ENCODE data around the gene NFIX.
"Not testable (repeated sequence)": the region's sequence is repeated elsewhere in the genome, so short reads cannot be mapped to it uniquely, and the experiment has no call there.

The NFIX gene
- 1.6 to 8.5 (median 4.1) reads per million in 4 experiments for total RNA-seq

DNA sequence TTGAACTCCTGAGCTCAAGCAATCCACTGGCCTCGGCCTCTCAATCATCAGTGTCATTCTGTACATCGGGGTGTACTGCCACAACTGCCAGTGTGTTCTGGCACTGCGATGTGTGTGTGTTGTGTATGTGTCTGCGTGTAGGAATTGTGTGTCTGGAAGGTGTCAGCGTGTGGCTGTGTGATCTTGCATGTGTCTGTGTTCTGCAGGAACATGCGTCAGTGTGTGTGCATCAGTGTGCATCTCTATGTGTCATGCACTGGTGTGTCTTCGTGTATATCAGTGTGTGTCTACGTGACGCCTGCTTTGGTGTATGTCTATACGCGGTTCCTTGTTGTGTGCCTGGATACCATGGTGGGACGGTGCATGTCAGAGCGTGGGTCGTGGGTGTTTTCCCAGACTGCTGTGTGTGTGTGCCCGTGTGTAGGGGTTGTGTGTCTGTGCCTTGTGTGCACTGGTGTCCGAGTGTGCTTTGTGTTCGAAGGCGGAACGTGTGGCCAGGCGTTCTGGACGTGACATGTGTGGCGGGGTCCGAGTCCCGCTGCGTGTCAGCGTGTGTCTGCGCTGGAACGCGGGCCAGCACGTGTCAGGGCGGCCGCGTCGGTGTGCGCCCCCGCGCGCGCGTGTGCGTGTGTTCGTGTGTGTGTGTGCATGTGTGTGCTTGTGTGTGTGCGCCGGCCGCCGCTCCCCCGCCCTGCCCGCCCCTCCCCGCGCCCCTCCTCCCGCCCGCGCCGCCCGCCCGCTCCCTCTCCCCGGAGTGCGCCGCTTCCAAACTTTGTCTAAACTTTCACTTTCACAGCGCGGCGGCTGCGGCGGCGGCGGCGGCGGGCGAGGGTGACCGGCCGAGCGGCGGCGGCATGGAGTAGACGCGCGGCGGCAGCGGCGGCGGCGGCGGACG, at the start of gene NFIX:
Gene NFIX, plus strand, starts transcription at position 775 of the 895 bp plus-strand sequence. CDS start 363 bp downstream, outside the sequence.
- peak; percentile 47 for DNase-seq

DNA sequence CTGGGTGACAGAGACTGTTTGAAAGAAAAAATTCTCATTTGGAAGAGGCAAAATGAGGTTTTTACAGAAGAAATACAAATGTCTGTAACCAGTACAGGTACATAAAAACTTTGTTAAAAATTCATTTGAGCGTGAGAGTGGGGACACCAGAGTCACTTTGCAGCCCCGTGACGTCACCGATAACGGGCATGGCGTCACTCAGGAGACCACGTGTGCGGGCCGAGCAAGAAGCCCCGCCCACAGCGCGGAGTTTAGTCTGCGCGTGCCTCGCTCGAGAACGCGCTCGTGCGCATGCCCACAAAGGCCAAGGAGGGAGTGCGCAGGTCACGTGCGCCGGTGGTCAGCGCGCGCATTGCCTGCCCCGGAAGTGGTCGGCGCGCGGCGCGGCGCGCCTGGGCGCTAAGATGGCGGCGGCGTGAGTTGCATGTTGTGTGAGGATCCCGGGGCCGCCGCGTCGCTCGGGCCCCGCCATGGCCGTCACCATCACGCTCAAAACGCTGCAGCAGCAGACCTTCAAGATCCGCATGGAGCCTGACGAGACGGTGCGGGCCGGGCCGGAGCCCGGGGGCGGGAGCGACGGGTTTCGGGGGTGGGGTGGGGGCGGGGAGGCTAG, 49.7 kb upstream of the NFIX start, which contains the start of gene RAD23A:
Gene RAD23A, plus strand, starts transcription at position 384 of the 613 bp plus-strand sequence. Its CDS starts 87 bp downstream, at position 471.
- DNase-seq, result peak; percentile 98

DNA sequence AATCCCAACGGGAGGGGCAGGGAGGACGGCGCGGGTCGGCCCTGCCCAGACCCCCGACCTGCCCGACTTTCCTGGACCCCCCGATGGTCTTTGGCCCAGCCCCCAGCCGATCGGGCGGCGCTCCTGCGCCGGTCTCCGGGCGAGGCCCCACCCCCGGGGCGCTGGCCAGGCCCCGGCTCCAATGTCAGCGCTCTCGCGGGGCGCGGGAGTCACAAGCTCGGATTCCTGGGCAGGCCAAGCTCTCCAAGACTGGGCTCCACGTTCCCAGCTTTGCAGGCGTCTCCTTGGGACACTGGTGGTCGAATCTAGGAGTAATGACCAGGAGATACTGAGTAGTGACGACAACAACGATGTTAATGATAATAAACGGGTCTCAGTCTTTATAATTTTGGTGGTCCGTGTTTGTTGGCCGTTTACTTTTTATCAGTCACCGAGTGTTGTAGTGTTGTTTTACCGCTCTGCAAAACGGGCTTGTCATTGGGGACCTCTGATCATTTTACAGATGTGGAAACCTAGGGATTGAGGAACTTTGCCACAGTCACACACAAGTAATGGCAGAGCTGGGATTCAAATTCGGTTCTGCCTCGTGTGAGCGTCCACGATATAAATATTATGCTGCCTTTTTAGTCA, 49.1 kb upstream of the NFIX start:
- peak; percentile 34 for DNase-seq

DNA sequence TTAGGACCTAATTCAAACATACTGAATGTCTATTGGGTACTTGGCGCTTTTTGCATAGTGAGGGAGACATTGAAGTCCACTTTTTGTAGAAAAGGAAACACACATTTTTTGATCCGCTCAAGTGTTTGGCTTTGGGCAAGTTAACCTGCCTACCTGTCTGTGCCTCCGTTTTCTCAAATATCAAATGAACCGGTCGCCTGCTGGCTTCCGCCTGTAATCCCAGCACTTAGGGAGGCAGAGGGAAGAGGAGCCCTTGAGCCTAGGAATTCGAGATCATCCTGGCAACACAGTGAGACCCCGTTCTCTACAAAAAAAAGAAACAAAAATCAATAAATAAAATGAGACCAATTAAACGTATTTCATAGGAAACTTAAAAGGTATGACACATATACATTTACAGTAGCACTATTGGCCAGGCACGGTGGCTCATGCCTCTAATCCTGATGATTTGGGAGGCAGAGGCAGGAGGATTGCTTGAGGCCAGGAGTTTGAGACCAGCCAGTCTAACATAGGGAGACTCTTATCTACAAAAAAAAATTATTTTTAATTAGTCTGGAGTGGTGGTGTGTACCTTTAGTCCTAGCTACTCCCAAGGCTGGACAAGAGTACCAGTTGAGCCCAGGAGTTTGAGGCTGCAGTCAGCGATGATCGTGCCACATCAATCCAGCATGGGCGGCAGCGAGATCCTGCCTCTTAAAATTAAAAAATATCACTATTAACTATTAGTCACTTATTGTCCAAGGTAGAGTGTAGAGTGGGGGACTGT, 48.4 kb upstream of the NFIX start:
- DNase-seq, result no peak

DNA sequence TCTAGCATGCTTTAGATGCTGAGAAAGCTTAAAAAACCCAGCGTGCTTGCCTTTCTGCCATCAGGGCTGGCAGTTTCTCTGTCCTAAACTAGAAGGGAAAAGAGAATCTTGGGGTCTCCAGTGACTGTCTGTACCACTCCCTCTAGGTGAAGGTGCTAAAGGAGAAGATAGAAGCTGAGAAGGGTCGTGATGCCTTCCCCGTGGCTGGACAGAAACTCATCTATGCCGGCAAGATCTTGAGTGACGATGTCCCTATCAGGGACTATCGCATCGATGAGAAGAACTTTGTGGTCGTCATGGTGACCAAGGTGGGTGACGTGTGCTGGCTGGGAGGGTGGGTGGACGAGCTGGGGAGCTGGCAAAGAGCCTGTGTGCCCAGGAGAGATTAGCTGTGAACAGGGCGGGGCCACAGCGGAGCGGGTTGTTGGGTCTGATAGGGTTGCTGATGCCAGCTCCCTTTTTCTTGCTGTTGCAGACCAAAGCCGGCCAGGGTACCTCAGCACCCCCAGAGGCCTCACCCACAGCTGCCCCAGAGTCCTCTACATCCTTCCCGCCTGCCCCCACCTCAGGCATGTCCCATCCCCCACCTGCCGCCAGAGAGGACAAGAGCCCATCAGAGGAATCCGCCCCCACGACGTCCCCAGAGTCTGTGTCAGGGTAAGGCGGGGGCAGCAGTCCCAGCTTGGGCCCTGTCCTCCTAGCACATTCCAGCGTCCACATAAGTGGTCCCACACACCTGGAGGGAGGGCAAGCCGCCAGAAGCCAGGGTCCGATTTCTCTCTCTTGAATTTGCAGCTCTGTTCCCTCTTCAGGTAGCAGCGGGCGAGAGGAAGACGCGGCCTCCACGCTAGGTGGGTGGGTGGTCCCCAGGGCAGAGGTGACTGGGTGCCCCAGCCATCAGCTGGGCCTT, 47.3 kb upstream of the NFIX start:
- no peak for DNase-seq

DNA sequence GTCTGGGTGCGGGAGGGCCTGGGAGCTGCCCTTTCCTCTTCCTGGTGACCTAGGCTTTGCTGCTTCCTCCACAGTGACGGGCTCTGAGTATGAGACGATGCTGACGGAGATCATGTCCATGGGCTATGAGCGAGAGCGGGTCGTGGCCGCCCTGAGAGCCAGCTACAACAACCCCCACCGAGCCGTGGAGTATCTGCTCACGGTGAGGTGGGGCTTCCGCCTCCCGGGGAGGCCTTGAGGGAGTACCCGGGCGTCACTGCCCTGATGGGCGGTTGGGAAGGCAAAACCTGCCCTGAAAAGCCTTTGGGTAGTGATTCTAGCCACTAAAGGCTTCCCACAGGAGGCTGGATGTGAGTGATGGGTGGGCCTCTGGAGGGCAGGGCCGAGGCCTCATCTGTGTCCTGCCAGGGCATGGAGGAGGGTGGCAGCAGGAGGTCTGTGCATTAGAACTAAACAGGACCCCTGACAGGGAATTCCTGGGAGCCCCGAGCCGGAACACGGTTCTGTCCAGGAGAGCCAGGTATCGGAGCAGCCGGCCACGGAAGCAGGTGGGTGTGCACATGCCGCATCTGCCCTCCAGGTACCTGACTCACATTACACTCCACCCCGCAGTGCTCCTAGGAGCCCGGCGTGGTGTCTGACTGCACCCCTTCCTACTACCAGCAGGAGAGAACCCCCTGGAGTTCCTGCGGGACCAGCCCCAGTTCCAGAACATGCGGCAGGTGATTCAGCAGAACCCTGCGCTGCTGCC, 46.5 kb upstream of the NFIX start:
- DNase-seq, result no peak

DNA sequence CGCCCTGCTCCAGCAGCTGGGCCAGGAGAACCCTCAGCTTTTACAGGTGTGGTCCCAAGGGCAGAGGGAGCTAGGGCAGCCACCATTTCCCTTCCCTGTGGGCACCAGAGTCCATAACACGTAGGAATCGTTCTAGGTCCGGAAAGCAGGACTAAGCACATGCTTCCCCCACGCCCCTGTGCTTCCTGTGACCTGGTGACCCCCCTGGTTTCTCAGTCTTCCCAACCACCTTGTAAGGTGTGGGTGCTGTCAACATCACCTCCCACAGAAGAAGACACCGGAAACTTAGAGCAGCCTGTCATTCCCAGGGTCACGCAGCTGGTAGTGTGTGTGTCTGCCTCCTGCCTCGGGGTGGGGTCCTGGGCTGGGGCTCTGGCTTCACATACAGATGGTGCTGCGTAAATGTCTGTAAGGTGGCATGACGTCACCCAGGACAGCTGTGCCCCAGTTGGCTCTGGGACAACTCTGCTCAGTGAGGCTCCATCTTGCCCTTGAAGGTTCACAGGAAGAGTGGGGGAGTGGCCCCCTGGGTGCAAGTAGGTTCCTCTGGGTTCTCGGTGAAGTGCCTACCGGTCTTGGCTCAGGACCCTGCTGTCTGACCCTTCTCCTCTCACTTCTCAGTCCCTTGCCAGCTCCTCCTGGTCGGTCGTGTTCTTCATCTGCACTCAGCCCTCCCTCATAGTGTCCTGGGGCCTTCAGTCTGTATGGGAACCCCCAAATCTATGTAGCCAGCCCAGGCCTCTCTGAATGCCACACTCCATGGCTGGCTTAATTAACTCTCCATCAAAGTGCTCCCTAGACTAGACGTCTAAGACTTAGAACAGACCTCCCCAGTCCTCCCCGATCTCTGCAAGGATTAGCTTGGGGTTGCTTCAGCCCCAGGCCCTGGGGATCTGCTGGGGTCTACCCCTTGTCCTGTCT, 45.7 kb upstream of the NFIX start:
- no peak for DNase-seq

DNA sequence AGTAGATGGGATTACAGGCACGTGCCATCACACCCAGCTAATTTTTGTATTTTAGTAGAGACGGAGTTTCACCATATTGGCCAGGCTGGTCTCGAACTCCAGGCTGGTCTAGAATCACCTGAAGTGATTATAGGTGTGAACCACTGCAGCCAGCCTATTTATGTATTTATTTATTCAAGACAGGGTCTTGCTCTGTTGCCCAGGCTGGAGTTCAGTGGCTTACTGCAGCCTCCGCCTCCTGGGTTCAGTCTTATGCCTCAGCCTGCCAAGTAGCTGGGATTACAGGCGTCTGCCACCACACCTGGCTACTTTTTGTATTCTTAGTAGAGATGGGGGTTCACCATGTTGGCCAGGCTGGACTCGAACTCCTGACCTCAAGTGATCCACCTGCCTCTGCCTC, 43.2 kb upstream of the NFIX start:
- DNase-seq, result not testable (repeated sequence)

DNA sequence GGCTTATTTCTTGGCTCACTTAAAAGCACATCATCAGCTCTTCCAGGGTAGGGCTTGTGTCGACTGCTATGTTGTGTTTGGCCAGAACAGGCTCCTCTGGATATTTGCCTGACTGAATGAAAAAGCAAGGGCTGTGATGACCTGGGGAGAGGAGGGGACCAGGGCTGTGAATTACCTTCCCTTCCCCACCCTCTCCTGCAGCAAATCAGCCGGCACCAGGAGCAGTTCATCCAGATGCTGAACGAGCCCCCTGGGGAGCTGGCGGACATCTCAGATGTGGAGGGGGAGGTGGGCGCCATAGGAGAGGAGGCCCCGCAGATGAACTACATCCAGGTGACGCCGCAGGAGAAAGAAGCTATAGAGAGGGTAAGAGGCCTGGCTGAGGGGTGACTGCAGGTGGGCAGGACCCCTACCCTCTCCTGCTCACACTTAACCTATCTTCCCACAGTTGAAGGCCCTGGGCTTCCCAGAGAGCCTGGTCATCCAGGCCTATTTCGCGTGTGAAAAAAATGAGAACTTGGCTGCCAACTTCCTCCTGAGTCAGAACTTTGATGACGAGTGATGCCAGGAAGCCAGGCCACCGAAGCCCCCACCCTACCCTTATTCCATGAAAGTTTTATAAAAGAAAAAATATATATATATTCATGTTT, 42.7 kb upstream of the NFIX start:
- no peak for DNase-seq

DNA sequence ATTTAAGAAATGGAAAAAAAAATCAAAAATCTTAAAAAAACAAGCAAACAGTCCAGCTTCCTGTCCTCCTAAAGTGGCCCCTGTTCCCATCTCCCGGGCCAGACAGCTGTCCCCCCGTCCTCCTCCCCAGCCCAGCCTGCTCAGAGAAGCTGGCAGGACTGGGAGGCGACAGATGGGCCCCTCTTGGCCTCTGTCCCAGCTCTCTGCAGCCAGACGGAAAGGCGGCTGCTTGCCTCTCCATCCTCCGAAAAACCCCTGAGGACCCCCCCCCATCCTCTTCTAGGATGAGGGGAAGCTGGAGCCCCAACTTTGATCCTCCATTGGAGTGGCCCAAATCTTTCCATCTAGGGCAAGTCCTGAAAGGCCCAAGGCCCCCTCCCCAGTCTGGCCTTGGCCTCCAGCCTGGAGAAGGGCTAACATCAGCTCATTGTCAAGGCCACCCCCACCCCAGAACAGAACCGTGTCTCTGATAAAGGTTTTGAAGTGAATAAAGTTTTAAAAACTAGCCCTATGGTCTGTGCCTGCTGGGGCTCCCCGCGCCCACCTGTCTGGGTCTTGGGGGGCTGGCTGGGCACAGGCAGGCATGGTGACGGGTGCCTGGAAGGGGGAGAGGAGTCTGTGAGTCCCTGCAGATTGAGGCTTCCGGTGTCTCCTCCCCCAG, 42.0 kb upstream of the NFIX start:
- no peak for DNase-seq

DNA sequence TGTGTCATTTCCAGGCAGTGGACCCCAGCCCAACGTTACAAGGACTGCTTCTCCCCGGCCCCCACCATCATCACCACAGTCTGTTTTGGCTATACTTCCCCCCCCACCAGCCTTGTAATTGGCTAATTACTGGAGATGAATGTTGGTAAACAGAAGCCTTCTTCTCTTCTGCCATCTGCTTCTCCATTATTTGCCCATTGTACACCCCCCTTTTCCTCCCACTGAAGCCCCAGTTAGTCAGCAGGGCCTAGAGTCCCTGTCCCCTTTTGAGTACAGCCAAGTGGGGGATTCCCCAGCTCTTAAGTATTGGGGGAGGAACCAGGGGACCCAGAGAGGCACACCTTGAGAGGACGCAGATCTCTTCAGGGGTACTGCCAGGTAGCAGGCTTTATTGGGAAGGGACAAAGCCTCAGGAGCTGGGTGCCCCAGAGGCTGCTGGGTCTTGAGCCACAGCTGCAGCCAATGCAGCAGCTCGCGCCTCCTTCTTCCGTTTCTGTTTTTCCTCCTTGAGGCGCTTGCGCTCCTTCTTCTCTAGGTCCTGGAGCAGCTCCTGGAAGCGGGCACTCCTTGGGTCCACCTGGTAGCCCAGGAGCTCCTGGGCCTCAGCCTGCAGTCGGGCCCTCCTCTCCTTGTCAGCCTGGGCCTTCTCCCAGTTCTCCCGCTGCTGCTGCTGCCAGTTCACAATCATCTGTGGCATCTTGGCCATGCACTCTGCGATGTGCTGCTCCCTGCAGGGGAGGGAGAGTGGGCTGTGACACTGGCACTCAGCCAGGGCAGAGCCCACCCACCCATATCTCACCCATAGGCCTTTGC, 41.3 kb upstream of the NFIX start:
- no peak for DNase-seq

DNA sequence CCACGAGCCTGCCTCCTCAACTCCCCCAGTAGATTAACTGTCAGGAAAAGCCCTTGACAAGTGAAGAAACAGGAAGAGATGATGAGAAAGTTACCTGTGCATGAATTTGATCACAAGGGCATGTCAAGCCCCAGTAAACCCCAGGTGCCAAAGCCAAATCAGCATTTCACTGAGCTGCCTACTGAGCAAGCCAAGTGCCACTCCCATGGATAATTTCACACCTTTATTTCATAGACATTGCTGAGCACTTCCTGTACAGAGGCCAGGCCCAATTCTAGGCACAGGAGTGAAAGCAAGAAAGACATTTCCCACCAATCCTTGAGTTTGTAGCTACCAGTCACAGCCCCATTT, 40.7 kb upstream of the NFIX start:
- DNase-seq, result no peak

DNA sequence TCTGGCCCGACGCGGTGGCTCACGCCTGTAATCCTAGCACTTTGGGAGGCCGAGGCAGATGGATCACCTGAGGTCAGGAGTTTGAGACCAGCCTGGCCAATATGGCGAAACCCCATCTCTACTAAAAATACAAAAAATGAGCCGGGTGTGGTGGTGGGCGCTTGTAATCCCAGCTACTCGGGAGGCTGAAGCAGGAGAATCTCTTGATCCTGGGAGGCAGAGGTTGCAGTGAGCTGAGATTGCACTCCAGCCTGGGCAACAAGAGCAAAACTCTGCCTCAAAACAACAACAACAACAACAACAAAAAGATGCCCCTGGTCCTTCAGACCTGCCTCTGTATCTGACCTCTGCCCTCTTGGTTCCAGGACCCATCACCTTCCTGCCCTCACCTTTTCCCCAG, 39.7 kb upstream of the NFIX start:
- DNase-seq, result not testable (repeated sequence)

DNA sequence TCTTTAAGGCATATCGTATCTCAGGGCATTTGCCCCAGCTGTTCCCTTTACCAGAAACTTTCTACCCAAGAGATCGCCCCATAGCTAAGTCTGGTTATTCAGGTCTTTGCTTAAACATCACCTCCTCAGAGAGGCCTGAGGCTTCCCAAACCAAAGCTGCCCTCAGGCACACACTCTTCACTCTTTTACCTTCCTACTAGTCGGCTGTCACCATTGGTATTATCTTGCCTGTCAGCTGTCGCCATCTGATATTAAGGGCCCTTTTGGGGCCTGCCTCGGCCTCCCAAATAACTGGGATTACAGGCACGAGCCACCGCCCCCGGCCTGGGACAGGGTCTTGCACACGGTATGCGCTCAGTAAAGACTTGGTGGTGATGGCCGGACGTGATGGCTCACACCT, 39.3 kb upstream of the NFIX start:
- no peak for DNase-seq

DNA sequence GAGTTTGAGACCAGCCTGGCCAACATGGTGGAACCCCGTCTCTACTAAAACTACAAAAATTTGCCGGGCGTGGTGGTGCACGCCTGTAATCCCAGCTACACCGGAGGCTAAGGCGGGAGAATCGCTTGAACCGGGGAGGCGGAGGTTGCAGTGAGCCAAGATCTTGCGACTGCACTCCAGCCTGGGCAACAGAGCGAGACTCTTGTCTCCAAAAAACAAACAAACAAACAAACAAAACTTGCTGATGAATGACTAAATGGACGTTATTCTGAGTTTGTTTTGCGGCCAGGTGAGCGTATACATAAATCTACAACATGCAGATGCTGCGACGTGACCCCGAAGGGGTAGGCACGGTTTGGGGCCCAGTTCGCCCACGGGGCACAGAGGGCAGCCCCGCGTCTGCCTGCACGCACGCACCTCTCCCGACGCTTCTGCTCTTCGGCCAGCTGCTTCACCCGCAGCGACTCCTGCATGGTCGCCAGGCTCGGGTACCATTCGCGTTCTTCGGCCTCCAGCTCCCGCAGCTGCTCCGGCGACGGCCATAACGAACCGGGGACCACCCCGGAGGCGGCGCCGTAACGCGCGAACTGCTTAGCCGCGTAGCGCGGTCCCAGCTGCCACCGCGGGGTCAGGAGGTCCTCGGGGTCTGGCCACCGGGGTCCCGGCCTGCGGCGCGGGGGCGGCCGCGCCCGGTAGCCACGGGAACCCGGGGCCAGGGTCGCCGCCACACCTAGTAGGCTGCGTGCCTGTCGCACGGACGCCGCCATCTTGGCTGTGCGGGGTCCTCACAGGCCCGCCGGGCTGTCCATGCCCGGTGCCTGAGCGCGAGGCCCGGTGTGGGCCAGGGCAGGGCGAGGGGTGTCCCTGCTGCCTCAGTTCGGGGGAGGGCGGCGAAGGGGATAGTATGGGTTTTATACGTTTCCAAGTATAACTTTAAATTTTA, 38.6 kb upstream of the NFIX start, which contains the start of gene GADD45GIP1:
Gene GADD45GIP1, minus strand, starts transcription at position 778 of the 943 bp plus-strand sequence. Its CDS starts 11 bp downstream, at position 767.
- DNase-seq, result peak; percentile 64

DNA sequence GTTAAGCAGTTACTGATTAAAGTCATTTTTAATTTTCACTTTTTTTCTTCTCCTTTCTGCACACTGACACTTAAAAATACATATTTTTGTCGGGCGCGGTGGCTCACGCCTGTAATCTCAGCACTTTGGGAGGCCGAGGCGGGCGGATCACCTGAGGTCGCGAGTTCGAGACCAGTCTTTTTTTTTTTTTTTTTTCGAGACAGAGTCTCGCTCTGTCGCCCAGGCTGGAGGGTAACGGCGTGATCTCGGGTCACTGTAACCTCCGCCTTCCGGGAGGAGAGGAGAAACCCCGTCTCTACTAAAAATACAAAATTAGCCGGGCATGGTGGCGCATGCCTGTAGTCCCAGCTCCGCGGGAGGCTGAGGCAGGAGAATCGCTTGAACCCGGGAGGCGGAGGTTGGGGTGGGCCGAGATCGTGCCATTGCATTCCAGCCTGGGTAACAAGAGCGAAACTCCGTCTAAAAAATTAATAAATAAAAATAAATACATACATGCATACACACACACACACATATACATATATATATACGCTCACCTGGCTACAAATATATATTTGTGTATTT, 37.8 kb upstream of the NFIX start:
- not testable (repeated sequence) for DNase-seq

Measured in effector CD8-positive, alpha-beta T cell (primary cell).